T-helper 17 cell (primary cell): ENCODE data around the gene CNFN. TPM values are rescaled to one million over a fixed set of nuclear protein-coding genes. Genes with fewer than 3 reads are reported as not detected.
A peak's percentile ranks its signal among the peaks of the same experiment; 100 is the strongest.

ENCODE experiments used
- ATAC-seq: fragments of 150-1000 bp; cut with Tn5 transposase; 2 replicates; pipeline ENCODE4 v1.10.0; 2021; ENCODE audit warnings: mild to moderate bottlenecking, moderate library complexity
- DNase-seq, 3 donors: peaks; one replicate each; pipeline versions ENCODE4 v3.0.0 to v3.0.0-alpha.2; 2020 to 2021
- H3K9me3 ChIP-seq: one replicate; pipeline ENCODE4 v1.7.0; 2013; ENCODE audit warnings: low read length, mild to moderate bottlenecking; ENCODE audit not compliant: control insufficient read depth, poor library complexity, severe bottlenecking
- H3K27ac Mint-ChIP-seq: one replicate; pipeline ENCODE4 v1.8.0; 2022; ENCODE audit warnings: mild to moderate bottlenecking, moderate library complexity, mixed read lengths
- H3K27me3 Mint-ChIP-seq: one replicate; pipeline ENCODE4 v1.8.0; 2022; ENCODE audit warnings: mixed read lengths
- H3K36me3 Mint-ChIP-seq: one replicate; pipeline ENCODE4 v1.8.0; 2022; ENCODE audit warnings: low read depth, mixed read lengths
- H3K4me1 Mint-ChIP-seq: one replicate; pipeline ENCODE4 v1.8.0; 2022; ENCODE audit warnings: mild to moderate bottlenecking, mixed read lengths
- H3K4me3 Mint-ChIP-seq: one replicate; pipeline ENCODE4 v1.8.0; 2022; ENCODE audit warnings: mild to moderate bottlenecking, moderate library complexity, mixed read lengths
- total RNA-seq, 4 donors: library from RNA in 2 of 4; stranded (reverse) in 2 of 4; gene quantifications; one replicate each; pipeline ENCODE4 v1.2.3 and lab custom pipeline; 2022 to 2026

The CNFN gene
- total RNA-seq, 2 donors from 2014 or later, result not detected

DNA sequence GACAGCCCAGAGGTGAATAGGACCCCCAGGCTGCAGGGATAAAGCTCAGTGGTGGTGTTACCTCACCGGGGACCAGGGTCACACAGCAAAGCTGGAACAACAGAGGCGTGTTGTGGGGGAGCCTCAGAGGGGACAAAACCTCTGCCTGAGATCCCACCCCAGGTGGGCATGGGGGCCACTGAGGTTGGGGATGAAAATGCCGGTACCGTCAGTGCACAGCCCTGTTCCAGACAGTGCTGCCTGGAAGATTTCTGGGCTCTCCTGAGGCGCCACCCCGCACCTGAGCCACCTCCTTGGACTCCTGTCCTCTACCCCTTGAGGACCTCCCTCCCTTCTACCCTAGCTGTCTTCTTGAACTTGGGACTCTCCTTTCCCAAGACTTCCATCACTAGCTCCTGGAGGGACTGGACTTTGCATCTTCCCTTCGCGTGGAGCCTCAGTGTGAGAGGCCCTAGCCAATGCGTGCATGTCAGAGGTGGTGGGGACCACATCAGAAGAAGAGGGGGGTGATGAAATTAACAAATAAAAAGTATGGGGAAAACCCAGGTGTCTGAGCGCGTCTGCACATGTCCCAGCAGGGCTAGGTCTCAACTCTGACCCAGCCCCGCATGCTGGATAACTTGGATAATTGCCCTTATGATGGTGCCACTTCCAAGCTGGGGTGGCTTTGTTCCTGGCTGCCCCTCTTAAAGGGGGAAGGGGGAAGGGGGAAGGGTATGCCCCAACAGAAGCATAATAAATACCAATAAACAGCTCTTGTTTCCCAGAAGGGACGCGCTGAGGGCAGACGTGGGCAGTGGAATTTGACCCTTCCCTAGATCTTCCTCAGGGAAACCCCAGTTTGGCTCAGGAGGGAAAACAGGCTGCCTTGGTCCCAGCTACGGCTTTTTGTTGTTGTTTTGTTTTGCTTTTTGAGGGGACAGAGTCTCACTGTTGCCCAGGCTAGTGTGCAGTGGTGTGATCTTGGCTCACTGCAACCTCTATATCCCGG, 11.6 kb downstream of the CNFN start:
- H3K4me1 Mint-ChIP-seq, result peaks cover 3% of the 10 kb centered on the region
- ATAC-seq (peak; percentile 37), DNase-seq (no peak)
- H3K36me3 Mint-ChIP-seq, result peaks cover 7% of the 10 kb centered on the region
- H3K4me3 Mint-ChIP-seq, result no peak overlapping the region
- H3K27me3 Mint-ChIP-seq, result peaks cover 27% of the 10 kb centered on the region
- no peaks in the 10 kb centered on the region for H3K9me3 ChIP-seq
- H3K27ac Mint-ChIP-seq, result no peak overlapping the region

DNA sequence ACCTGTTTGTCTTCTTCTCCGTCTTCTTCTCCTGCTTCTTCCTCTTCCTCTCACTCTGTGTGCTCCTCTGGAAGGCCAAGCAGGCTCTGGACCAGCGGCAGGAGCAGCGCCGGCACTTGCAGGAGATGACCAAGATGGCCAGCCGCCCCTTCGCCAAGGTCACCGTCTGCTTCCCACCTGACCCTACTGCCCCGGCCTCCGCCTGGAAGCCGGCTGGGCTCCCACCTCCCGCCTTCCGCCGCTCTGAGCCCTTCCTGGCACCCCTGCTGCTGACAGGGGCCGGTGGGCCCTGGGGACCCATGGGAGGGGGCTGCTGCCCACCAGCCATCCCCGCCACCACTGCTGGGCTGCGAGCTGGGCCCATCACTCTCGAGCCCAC, 13.9 kb downstream of the CNFN start:
- no peak for DNase-seq
- peaks cover 3% of the 10 kb centered on the region for H3K4me1 Mint-ChIP-seq
- no peak overlapping the region for H3K4me3 Mint-ChIP-seq
- H3K9me3 ChIP-seq, result no peaks in the 10 kb centered on the region
- H3K27ac Mint-ChIP-seq, result no peak overlapping the region
- H3K27me3 Mint-ChIP-seq, result peaks cover 8% of the 10 kb centered on the region
- H3K36me3 Mint-ChIP-seq, result peaks cover 2% of the 10 kb centered on the region
- ATAC-seq, result no peak

GRCh38 chr19:42375415-42376176, 14.5 kb downstream of the CNFN start:
- DNase-seq (no peak), ATAC-seq (no peak)
- peaks cover 3% of the 10 kb centered on the region for H3K4me1 Mint-ChIP-seq
- H3K36me3 Mint-ChIP-seq, result peaks cover 2% of the 10 kb centered on the region
- no peaks in the 10 kb centered on the region for H3K9me3 ChIP-seq
- peaks cover 7% of the 10 kb centered on the region for H3K27me3 Mint-ChIP-seq
- no peak overlapping the region for H3K4me3 Mint-ChIP-seq
- no peak overlapping the region for H3K27ac Mint-ChIP-seq

GRCh38 chr19:42374826-42375376, 15.2 kb downstream of the CNFN start:
- Mint-ChIP-seq H3K27ac (no peak overlapping the region), H3K4me3 (no peak overlapping the region), H3K27me3 (no peaks in the 10 kb centered on the region), H3K4me1 (peaks cover 3% of the 10 kb centered on the region), H3K36me3 (peaks cover 2% of the 10 kb centered on the region)
- DNase-seq (no peak), ATAC-seq (no peak)
- no peaks in the 10 kb centered on the region for H3K9me3 ChIP-seq

- H3K4me1 Mint-ChIP-seq, result no peaks in the 10 kb centered on the region
- H3K27ac Mint-ChIP-seq, result no peak overlapping the region
- DNase-seq (no peak), ATAC-seq (no peak)
- no peaks in the 10 kb centered on the region for H3K9me3 ChIP-seq
- no peaks in the 10 kb centered on the region for H3K27me3 Mint-ChIP-seq
- no peak overlapping the region for H3K4me3 Mint-ChIP-seq
- peaks cover 4% of the 10 kb centered on the region for H3K36me3 Mint-ChIP-seq
Measured at GRCh38 chr19:42370626-42371175, 19.4 kb downstream of the CNFN start.

DNA sequence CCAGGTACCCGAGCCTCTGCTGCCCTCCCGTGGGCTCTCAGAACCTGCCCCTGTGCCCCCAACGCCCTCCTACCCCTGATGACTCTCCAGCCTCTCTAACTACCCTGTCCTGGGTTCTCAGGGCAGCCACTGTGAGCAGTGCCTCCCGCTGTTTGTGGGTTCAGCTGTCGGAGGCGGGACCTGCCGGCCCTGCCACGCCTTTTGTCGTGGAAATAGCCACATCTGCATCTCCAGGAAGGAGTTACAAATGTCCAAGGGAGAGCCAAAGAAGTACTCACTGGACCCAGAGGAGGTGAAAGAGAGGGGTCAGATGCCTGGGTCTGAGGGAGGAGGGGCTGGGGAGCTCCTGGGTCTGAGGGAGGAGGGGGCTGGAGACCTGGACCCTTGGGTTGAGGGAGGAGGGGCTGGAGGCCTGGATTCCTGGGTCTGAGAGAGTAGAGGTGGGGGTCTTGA, 20.0 kb downstream of the CNFN start:
- H3K27ac Mint-ChIP-seq, result no peak overlapping the region

DNA sequence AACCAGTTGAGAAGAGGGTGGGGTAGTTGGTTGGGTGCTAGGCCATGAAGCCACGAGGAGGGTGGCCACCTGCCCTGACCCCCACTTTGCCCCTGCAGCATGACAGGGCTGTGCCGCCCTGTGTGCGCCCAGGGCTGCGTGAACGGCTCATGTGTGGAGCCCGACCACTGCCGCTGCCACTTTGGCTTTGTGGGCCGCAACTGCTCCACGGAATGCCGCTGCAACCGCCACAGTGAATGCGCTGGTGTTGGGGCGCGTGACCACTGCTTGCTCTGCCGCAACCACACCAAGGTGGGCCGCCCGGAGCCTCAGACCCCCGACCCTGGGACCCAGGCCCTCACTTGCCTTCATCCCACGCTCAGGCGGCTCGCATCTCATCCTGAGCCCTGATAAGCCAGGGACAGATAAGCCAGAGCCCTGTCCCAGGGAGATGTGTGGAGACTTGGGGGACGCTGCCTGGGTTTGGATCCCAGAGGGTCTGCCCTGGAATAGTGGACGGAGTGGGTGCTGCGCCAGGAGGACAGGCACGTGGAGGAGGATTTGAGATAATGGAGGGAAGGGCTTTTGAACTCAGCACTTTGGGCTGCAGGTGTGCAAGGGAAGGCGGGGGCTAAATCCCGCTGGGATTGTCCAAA, 20.5 kb downstream of the CNFN start:
- no peak for DNase-seq
- no peak for ATAC-seq
- Mint-ChIP-seq H3K4me1 (no peaks in the 10 kb centered on the region), H3K4me3 (no peak overlapping the region), H3K27me3 (no peaks in the 10 kb centered on the region), H3K27ac (no peak overlapping the region), H3K36me3 (peaks cover 4% of the 10 kb centered on the region)
- H3K9me3 ChIP-seq, result no peaks in the 10 kb centered on the region

More for the DNA sequence above, 20.0 kb downstream of the CNFN start:
- DNase-seq (no peak), ATAC-seq (no peak)
- Mint-ChIP-seq H3K36me3 (peaks cover 4% of the 10 kb centered on the region), H3K4me3 (no peak overlapping the region), H3K4me1 (no peaks in the 10 kb centered on the region), H3K27me3 (no peaks in the 10 kb centered on the region)
- no peaks in the 10 kb centered on the region for H3K9me3 ChIP-seq

DNA sequence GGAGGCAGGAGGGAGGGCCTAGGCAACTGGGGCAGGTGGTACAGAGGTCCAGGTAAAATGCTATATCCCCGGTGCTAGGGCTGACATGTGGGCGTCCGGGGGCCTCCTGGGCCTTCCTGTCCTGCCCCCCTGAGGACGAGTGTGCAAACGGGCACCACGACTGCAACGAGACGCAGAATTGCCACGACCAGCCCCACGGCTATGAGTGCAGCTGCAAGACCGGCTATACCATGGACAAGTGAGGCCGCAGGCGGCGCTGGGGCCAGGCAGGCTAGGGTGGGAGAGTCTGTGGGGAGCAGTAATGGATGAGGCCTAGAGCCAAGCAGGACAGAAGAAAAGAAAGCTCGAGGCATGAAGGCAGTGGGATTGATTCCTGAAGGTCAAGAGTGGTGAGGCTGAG, 21.3 kb downstream of the CNFN start:
- no peak overlapping the region for H3K4me3 Mint-ChIP-seq
- H3K27ac Mint-ChIP-seq, result no peak overlapping the region
- no peak for DNase-seq
- H3K4me1 Mint-ChIP-seq, result no peaks in the 10 kb centered on the region
- peaks cover 2% of the 10 kb centered on the region for H3K36me3 Mint-ChIP-seq
- H3K9me3 ChIP-seq, result no peaks in the 10 kb centered on the region
- no peaks in the 10 kb centered on the region for H3K27me3 Mint-ChIP-seq
- no peak for ATAC-seq

GRCh38 chr19:42368360-42368759, 21.7 kb downstream of the CNFN start:
- no peaks in the 10 kb centered on the region for H3K9me3 ChIP-seq
- Mint-ChIP-seq H3K27me3 (no peaks in the 10 kb centered on the region), H3K4me1 (no peaks in the 10 kb centered on the region), H3K36me3 (peaks cover 2% of the 10 kb centered on the region), H3K27ac (no peak overlapping the region), H3K4me3 (no peak overlapping the region)
- DNase-seq (no peak), ATAC-seq (no peak)

DNA sequence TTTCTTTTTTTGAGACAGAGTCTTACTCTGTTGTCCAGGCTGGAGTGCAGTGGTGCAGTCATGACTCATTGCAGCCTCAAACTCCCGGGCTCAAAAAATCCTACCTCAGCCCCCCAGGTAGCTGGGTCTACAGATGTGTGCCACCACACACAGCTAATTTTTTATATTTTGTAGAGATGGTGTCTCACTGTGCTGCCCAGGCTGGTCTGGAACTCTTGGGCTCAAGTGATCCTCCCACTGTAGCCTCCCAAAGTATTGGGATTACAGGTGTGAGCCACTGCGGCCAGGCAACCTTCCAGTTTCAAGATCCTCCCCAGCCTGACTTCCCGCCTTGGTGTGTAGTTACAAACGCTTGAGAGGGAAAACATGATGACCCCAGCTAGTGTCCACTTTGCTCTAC, 22.2 kb downstream of the CNFN start:
- Mint-ChIP-seq H3K27me3 (no peaks in the 10 kb centered on the region), H3K27ac (no peak overlapping the region), H3K36me3 (peaks cover 4% of the 10 kb centered on the region), H3K4me3 (no peak overlapping the region), H3K4me1 (no peaks in the 10 kb centered on the region)
- no peaks in the 10 kb centered on the region for H3K9me3 ChIP-seq
- DNase-seq (no peak), ATAC-seq (no peak)

DNA sequence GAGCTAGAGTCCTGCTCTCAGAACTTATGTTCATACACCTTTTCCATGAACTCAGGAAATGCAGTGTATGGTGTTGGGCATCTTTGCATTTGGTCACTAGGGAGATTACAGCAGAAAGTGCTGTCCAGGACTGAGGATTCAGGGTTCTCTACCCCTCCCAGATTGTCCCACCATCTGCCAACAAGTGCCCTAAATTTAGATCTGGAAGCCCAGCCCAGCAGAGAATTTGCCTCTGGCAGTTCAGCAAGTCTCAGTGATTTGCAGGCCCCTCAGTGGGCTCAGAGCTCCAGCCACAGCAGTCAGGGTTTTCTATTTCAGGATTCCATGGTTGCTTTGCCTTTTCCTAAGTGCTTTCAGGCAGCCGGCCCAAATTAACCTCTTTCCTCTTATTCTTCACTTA, 23.4 kb downstream of the CNFN start:
- no peak for ATAC-seq
- no peak for DNase-seq
- H3K27ac Mint-ChIP-seq, result no peak overlapping the region
- no peaks in the 10 kb centered on the region for H3K9me3 ChIP-seq
- H3K27me3 Mint-ChIP-seq, result no peaks in the 10 kb centered on the region
- peaks cover 4% of the 10 kb centered on the region for H3K36me3 Mint-ChIP-seq
- peaks cover 2% of the 10 kb centered on the region for H3K4me1 Mint-ChIP-seq
- no peak overlapping the region for H3K4me3 Mint-ChIP-seq

DNA sequence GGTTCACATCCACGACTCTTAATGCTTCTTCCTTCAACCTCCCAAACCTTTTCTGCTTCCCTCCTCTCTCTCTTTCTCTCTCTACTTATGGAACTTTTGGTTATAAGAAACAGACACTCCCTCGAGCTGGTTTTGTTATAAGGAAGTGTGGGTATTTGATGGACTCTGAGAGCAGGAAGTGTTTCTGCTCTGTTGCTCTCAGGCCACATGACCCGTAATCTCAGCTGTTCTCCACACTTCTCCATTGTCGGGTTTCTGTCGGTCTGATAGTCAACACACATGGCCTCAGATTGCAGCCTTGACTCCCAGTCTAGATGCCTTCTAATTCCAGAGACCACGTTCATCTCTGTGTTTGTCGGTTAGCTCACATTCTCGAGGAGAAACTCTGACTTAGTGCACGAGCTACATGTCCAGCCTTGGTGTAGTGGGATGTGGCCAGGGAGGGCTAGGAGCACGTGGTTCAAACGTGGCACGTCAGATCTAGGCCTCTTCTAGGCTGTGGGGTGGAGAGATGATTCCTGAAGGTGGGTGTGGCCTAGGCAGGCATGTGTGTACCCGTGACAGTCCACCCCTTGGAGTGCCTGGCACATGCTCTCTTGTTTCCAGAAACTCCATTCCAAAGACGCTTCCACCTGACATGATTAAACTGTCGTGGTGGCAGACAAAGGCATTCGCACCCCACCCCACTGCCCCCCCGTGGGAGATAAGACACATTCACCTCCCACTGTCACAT, 26.3 kb downstream of the CNFN start:
- Mint-ChIP-seq H3K27ac (no peak overlapping the region), H3K27me3 (no peaks in the 10 kb centered on the region), H3K36me3 (peaks cover 4% of the 10 kb centered on the region)

More for the DNA sequence above, 26.3 kb downstream of the CNFN start:
- no peak for DNase-seq
- peak; percentile 45 for ATAC-seq
- no peaks in the 10 kb centered on the region for H3K9me3 ChIP-seq
- Mint-ChIP-seq H3K4me3 (no peak overlapping the region), H3K4me1 (peaks cover 6% of the 10 kb centered on the region)
